HG02852 (cell line): ENCODE measurements around the gene PLCL2.
"Not testable (repeated sequence)": the region's sequence is repeated elsewhere in the genome, so short reads cannot be mapped to it uniquely, and the experiment has no call there.

Experiments used
- ATAC-seq: cut with Tn5 transposase; IDR thresholded peaks from one replicate; pipeline ENCODE4 v1.9.1; 2021; ENCODE audit warnings: mild to moderate bottlenecking, moderate library complexity; ENCODE audit not compliant: unreplicated experiment

PLCL2 gene

DNA sequence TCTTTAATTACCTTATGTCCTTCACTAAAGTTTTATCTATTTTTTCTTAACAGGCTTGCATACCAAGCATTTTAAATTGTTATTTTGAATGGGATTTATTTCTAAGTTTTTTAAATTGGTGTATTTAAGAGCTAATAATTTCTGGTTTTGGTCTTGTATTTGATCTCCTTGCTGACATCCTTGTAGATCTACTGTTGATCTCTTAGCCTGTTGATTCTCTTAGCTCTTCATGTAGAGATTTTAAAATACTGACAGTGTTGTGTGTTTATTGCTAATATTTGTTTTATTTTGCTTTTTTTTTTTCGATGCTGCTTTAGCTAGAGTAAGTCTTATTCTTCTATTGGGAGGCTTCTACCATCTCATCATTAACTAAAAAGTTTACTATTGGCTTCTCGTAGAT, 65.5 kb downstream of the PLCL2 start:
- ATAC-seq = no peak

GRCh38 chr3:16950845-16951244, 66.1 kb downstream of the PLCL2 start:
- ATAC-seq = no peak

DNA sequence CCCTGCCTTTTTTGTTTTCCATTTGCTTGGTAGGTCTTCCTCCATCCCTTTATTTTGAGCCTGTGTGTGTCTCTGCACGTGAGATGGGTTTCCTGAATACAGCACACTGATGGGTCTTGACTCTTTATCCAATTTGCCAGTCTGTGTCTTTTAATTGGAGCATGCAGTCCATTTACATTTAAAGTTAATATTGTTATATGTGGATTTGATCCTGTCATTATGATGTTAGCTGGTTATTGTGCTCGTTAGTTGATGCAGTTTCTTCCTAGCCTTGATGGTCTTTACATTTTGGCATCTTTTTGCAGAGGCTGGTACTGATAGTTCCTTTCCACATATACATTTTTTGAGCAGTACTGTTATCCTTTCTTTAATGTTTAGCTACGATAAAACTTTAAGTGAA, 73.1 kb downstream of the PLCL2 start:
- ATAC-seq = not testable (repeated sequence)

DNA sequence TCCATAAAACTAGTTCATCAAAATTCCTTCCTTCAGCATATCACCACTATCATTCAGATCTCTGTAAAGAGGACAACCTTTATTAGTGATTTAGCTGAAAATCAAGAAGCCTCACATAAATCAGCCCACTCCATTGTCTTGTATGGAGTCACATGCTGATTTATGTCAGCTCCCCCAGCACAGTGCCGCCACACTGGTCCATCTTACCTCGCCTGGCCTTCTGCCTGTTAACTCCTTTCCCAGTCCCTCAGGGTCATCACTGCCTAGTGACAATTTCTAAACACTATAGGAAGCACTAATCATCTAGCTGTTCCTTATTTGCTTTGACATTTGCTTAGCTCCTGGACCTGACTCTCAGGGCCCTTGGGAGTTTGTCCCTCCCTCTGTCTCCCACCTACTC, 75.4 kb downstream of the PLCL2 start:
- ATAC-seq = no peak

DNA sequence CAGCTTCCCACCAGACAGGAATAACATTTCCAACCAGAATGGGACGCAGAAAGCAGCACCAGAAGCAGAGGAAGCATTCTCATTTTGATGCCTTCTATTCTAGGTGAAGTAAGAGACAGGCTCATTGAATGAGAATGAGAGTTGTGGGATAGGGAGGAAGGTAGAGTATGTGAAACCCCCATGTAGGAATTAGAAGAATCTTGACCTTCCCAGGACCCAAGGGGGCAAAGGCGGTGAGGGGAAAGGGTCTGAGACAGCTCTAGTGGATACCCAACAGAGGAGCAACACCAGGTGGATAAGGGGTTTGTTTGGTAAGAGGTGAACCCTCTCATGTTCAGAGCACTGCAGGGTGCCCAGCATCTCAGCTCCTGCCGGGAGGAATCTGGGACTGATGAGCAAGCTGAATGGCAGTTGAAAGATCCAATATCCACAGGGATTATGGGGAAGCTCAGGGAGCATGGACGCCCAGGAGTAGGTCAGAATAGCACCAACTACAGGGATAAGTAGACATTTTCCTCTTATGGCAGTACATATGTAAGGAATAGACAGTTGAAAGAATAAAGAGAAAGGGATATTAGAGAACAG, 77.0 kb downstream of the PLCL2 start:
- no peak for ATAC-seq

DNA sequence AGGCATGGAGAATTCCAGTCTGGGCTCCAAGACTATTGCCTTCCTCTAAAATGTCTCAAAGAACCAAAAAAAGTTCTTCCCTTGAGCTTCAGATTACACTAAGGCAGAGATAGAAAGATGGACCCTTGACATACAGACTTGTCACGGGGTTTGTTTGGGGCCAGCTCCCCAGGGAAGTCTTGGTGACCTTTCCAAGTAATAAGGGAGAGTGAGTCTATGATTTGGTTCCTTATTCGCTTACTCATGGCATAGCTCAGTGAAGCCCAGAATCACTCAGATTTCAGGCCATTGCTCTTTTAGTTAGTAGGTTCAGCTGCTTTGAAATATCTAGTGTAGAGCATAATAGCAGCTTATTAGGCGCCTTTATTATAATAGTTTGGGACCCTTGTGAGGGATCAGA, 90.3 kb downstream of the PLCL2 start:
- ATAC-seq = no peak

- no peak for ATAC-seq
Measured at GRCh38 chr3:16978234-16978920, 93.6 kb downstream of the PLCL2 start.

GRCh38 chr3:16978921-16979271, 94.1 kb downstream of the PLCL2 start:
- no peak for ATAC-seq

GRCh38 chr3:16979769-16980515, 95.2 kb downstream of the PLCL2 start:
- not testable (repeated sequence) for ATAC-seq

DNA sequence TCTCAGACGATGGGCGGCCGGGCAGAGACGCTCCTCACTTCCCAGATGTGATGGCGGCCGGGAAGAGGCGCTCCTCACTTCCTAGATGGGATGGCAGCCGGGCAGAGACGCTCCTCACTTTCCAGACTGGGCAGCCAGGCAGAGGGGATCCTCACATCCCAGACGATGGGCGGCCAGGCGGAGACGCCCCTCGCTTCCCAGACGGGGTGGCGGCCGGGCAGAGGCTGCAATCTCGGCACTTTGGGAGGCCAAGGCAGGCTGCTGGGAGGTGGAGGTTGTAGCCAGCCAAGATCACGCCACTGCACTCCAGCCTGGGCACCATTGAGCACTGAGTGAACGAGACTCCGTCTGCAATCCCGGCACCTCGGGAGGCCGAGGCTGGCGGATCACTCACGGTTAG, 95.8 kb downstream of the PLCL2 start:
- ATAC-seq = not testable (repeated sequence)

DNA sequence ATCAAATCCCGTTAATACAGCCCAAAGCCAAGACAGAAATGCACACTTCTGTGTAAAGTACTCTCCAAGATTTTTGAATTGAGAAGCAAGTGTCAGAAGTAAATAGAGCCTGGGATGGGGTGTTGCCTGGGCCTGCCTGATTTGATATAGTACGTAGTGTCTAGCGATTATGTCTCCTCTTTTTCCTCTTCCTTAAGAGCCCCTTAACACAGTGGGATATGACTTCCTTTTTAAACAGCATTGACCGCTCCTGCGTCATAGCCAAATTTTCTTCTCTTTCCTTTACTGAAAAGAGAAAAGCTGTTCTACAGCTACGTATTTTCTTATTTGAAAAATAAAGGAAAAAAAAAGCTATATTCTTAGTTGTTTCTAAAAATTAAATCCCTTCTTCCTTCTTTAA, 97.7 kb downstream of the PLCL2 start:
- ATAC-seq = no peak

GRCh38 chr3:16985608-16986007, 100.9 kb downstream of the PLCL2 start:
- no peak for ATAC-seq

DNA sequence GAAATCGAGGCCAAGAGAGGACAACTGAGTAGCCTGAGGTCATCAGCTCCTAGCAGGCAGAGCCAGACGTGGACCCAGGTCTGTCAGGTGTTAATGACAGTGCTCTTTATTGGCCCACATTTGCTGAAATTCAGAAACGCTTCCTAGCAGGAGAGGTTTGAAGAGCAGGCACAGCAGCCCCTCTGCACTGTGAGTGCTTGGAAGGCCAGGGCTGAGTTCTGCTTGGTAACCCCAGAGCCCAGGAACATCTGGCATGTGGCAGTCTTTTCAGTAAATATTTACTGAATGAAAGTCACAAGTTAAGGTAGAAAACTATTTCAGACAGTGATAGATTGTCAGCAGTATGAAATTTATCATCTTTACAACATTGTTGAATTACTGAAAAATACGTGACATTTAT, 102.4 kb downstream of the PLCL2 start:
- ATAC-seq = no peak

- no peak for ATAC-seq
Measured at GRCh38 chr3:16990163-16990562, 105.4 kb downstream of the PLCL2 start.

- no peak for ATAC-seq
Measured at GRCh38 chr3:16992198-16992597, 107.4 kb downstream of the PLCL2 start.

GRCh38 chr3:16993227-16993626, 108.5 kb downstream of the PLCL2 start:
- ATAC-seq = no peak

GRCh38 chr3:16994854-16995525, 110.2 kb downstream of the PLCL2 start:
- ATAC-seq = no peak

DNA sequence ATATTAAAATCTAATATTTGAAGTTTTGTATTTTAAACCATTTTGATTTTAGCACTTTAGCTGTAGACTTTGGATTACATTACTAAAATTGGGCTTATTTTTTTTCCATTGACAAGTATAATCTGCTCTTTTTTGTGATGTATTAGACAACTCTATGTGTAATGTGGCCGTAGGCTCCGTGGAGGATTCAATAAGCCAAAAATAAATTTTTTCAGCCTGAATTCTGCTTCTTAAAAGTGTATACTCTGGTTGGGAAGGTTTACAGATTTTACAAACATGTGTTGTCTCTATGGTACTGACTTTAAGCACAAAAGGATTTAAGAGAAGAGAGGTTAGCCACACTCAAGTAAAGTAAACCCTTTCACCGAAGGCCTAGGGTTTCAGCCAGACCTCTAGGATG, 110.8 kb downstream of the PLCL2 start:
- no peak for ATAC-seq

DNA sequence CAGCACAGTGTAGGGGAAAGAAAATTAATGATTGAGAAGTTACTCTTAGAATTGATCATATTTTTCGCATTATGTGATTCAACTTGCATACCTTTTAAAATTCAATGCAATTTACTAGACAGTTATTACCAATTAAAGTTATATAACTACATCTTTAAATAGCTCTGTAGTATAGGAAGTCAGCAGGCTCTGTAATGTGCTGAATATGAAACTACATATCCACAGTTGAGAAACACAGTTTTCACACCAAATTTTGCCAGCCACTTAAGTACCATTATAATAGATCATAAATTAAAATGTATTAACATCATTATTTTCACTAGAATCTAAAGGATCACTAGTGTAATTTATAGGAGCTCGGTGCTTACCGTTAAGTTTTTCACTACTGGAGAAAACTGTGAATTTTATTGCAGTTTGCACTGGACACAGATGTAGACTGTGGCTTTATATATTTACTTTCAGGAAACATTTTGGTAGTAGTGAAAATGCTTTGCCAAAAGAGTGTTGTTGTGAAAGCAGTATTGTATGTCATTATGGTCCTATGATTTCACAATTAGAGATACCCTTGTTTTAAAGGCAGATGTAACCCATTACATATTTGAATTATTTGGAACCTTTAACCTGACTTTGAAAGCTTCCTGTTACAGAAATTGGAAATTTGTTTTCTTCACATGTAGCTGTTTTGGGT, 113.6 kb downstream of the PLCL2 start:
- ATAC-seq = no peak

GRCh38 chr3:16999161-16999560, 114.4 kb downstream of the PLCL2 start:
- ATAC-seq = no peak

GRCh38 chr3:16999871-17000270, 115.1 kb downstream of the PLCL2 start:
- ATAC-seq = no peak
